Head of caudate nucleus (tissue), 42 donors: ENCODE data around the gene EXD1.
"Not testable (repeated sequence)": the region's sequence is repeated elsewhere in the genome, so short reads cannot be mapped to it uniquely, and the experiment has no call there.

Experiments used
- DNase-seq, 42 donors: peaks; one replicate each; pipeline versions ENCODE4 v3.0.0 to v3.0.0-alpha.2; 2020 to 2021; ENCODE audit warnings: mixed read lengths in 7 of 42
- intact Hi-C: fragments of 100-400 bp; cut with DNase I; formaldehyde crosslinking; loops from one replicate; pipeline ENCODE4 v1.15.0; 2022

EXD1 gene

GRCh38 chr15:41235929-41236328 is 5.4 kb upstream of the EXD1 start:
- intact Hi-C loops: no loop called here
- DNase-seq: no peak

GRCh38 chr15:41235228-41235627 is 4.7 kb upstream of the EXD1 start:
- intact Hi-C loops, DNase-seq: not testable (repeated sequence)

GRCh38 chr15:41233367-41233771 is 2.8 kb upstream of the EXD1 start:
- intact Hi-C loops: no loop called here
- no peak for DNase-seq

- no peak for DNase-seq
- intact Hi-C loops: loop anchor here (2.0 kb wide), 1 partner anchor 115 kb away; the partner anchor contains the start of gene INO80
Observed at GRCh38 chr15:41231422-41232226, 1.1 kb upstream of the EXD1 start.

GRCh38 chr15:41230345-41230649 is 260 bp downstream of the EXD1 start:
- intact Hi-C loops: loop anchor here (2.0 kb wide), 1 partner anchor 113 kb away; the partner anchor contains the start of gene INO80
- no peak for DNase-seq

- DNase-seq: no peak
- intact Hi-C loops: no loop called here
Observed at GRCh38 chr15:41219381-41219780, 11.2 kb downstream of the EXD1 start.

GRCh38 chr15:41218851-41219250 is 11.7 kb downstream of the EXD1 start:
- DNase-seq: no peak
- intact Hi-C loops: no loop called here

GRCh38 chr15:41215708-41216107 is 14.8 kb downstream of the EXD1 start:
- intact Hi-C loops: no loop called here
- DNase-seq: no peak

GRCh38 chr15:41207687-41208448 is 22.7 kb downstream of the EXD1 start:
- no peak for DNase-seq
- intact Hi-C loops: no loop called here

- intact Hi-C loops: no loop called here
- DNase-seq: no peak
Observed at GRCh38 chr15:41205315-41205714, 25.2 kb downstream of the EXD1 start.

GRCh38 chr15:41203395-41203794 is 27.2 kb downstream of the EXD1 start:
- intact Hi-C loops: no loop called here
- DNase-seq: no peak

GRCh38 chr15:41199470-41199869 is 31.1 kb downstream of the EXD1 start:
- intact Hi-C loops: no loop called here
- no peak for DNase-seq

GRCh38 chr15:41194444-41194843 is 36.1 kb downstream of the EXD1 start:
- DNase-seq: no peak
- intact Hi-C loops: no loop called here

GRCh38 chr15:41183581-41183980 is 47.0 kb downstream of the EXD1 start:
- intact Hi-C loops: loop anchor here (10.0 kb wide), 1 partner anchor 279 kb away; no protein-coding TSS in a partner anchor
- no peak for DNase-seq

GRCh38 chr15:41182266-41182665 is 48.3 kb downstream of the EXD1 start:
- no peak for DNase-seq
- intact Hi-C loops: loop anchor here (10.0 kb wide), 1 partner anchor 277 kb away; no protein-coding TSS in a partner anchor

GRCh38 chr15:41180206-41180789 is 50.3 kb downstream of the EXD1 start:
- DNase-seq: no peak
- intact Hi-C loops: loop anchor here (10.0 kb wide), 1 partner anchor 275 kb away; no protein-coding TSS in a partner anchor

GRCh38 chr15:41169781-41170180 is 60.8 kb downstream of the EXD1 start:
- intact Hi-C loops: no loop called here
- DNase-seq: peak in 1 of 42 donors; percentile 37

- intact Hi-C loops: no loop called here
- no peak for DNase-seq
Observed at GRCh38 chr15:41169086-41169485, 61.5 kb downstream of the EXD1 start.

GRCh38 chr15:41161736-41162135 is 68.8 kb downstream of the EXD1 start:
- intact Hi-C loops: no loop called here

GRCh38 chr15:41161336-41161735 is 69.2 kb downstream of the EXD1 start:
- intact Hi-C loops: no loop called here
- no peak for DNase-seq

More at GRCh38 chr15:41161736-41162135, 68.8 kb downstream of the EXD1 start:
- no peak for DNase-seq
